ENCODE measurements around the gene CNOT8. TPM values are rescaled to one million over a fixed set of nuclear protein-coding genes. Genes with fewer than 3 reads are reported as not detected.
"Not testable (repeated sequence)": the region's sequence is repeated elsewhere in the genome, so short reads cannot be mapped to it uniquely, and the experiment has no call there.

CNOT8 gene
- total RNA-seq, 1 experiment from 2014 or later = 102 TPM

DNA sequence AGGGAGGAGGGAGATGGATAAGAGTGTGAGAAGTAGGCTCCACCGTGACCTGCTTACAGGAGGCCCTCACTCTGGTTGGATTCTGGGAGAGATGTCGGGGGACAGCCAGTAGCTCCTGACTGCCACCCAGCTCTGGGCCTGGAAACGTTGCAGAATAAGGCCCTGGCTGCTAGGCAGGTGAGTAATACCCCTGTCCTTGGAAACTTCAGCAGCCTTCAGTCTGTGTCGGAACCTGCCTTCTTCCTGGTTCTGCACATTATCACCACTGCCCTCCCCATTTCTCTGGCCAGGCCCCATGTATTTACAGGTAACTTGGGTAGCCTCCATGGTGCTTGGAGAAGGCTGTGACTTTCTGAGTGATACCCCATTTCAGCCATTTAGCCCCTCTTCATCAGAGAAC, 34.8 kb upstream of the CNOT8 start:
- no peak overlapping the region for H3K4me3 ChIP-seq
- no peaks in the 10 kb centered on the region for H3K4me1 ChIP-seq (replicated peaks)
- H3K36me3 ChIP-seq = peaks cover 27% of the 10 kb centered on the region
- H3K27me3 ChIP-seq (replicated peaks) = no peaks in the 10 kb centered on the region
- H3K27ac ChIP-seq = no peak overlapping the region
- no peaks in the 10 kb centered on the region for H3K9me3 ChIP-seq (replicated peaks)
- no peak for DNase-seq (ENCODE audit: low read depth in 1 of 2, low spot score in 2 of 2)

DNA sequence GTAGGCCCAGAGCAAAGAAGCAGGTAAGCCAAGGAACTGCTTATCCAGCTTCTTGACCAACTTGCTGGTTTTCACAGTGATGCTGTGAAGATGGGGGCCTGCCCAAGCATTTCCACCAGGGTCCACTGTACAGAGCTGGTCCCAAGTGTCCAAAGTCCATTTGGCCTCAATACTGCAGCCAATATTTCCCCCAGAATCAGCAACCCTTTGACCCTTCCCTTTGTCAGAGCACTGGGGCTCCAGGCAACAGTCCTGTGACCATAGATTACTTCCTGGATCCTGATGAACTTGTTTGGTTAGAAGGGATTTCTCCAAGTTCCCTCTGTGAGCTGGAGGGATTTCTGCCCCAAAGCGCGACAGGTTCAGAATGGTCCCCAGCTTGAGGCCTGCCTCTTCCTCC, 34.4 kb upstream of the CNOT8 start:
- Histone ChIP-seq H3K36me3 (peaks cover 22% of the 10 kb centered on the region), H3K4me3 (no peak overlapping the region), H3K4me1 (replicated peaks) (no peaks in the 10 kb centered on the region), H3K27me3 (replicated peaks) (no peaks in the 10 kb centered on the region), H3K9me3 (replicated peaks) (no peaks in the 10 kb centered on the region), H3K27ac (no peak overlapping the region)
- no peak for DNase-seq (ENCODE audit: low read depth in 1 of 2, low spot score in 2 of 2)

DNA sequence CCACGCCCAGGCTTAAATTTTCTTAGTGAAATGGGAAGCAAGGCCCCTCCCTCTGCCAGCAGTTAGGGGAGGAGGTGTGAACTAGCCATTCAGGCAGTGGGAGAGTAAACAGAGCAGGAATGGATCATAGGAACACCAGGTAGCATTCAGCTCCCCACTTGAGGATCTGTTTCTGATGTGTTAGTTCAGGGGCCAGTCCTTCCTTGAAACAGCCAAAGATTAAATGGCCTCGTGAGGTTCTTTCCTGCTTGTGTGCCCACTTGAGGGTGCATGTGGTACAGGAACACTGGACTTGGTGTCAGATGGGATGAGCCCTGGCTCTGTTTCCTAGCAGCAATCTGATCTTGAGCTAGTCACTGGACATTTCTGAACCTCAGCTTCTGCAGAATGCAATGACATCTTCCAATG, 29.2 kb upstream of the CNOT8 start:
- no peak overlapping the region for H3K4me3 ChIP-seq
- no peak for DNase-seq (ENCODE audit: low read depth in 1 of 2, low spot score in 2 of 2)
- no peaks in the 10 kb centered on the region for H3K27me3 ChIP-seq (replicated peaks)
- H3K9me3 ChIP-seq (replicated peaks) = no peaks in the 10 kb centered on the region
- no peak overlapping the region for H3K27ac ChIP-seq
- H3K4me1 ChIP-seq (replicated peaks) = no peaks in the 10 kb centered on the region
- peaks cover 7% of the 10 kb centered on the region; the same call in 1 of the 2 replicates for H3K36me3 ChIP-seq

DNA sequence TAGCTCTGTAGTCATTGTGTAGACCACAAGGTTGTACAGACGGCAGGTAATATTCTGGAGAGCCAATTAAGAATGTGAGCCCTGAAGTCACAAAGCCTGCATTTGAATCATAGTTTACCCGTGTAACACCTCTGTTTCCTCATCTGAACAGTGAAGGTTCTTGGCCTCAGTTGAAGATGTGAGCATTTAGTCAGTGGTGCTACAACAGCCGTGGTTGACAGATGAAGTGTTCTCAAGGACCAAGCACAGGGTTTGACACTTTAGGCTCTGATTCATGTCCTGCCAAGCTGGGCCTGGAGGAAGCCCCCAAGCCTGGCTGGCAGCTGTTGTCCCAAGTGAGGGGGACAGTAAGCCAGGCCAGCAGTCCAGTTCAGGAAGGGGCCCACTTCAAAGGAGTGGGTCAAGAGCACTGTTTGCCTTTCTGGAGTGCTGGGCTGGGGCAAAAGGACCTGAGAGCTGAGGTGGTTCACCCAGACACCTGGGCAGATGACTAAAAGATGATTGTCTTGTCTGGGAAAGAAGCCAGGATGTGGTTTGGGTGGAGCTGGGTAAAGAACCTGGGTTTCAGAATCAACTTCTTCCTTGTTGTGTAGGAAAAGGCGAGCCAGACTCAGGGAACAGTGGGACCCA, 28.7 kb upstream of the CNOT8 start:
- no peak overlapping the region for H3K27ac ChIP-seq
- peaks cover 7% of the 10 kb centered on the region; the same call in 1 of the 2 replicates for H3K36me3 ChIP-seq
- H3K4me1 ChIP-seq (replicated peaks) = no peaks in the 10 kb centered on the region
- no peaks in the 10 kb centered on the region for H3K9me3 ChIP-seq (replicated peaks)
- H3K4me3 ChIP-seq = no peak overlapping the region
- no peaks in the 10 kb centered on the region for H3K27me3 ChIP-seq (replicated peaks)
- no peak for DNase-seq (ENCODE audit: low read depth in 1 of 2, low spot score in 2 of 2)

DNA sequence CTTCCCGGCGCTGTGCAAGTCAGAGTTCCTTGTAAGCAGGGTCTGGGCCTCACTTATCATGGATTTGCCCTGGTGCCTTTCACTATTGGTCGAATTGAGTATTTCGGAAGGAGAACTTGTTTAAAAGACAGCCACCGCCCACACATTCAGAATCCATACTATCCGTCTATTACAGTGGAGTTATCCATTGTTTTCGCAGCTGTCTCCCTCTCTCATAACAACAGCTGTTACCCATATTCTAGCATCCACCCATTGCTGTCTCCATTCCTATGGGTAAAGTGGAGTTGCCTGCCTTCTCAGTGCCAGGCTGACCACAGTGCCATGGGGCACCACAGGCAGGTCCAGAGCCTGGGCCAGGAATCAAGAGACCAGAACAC, 28.2 kb upstream of the CNOT8 start:
- Histone ChIP-seq H3K36me3 (peaks cover 7% of the 10 kb centered on the region; the same call in 1 of the 2 replicates), H3K27ac (no peak overlapping the region), H3K4me1 (replicated peaks) (no peaks in the 10 kb centered on the region), H3K27me3 (replicated peaks) (no peaks in the 10 kb centered on the region), H3K9me3 (replicated peaks) (no peaks in the 10 kb centered on the region), H3K4me3 (no peak overlapping the region)
- DNase-seq (ENCODE audit: low read depth in 1 of 2, low spot score in 2 of 2) = no peak

DNA sequence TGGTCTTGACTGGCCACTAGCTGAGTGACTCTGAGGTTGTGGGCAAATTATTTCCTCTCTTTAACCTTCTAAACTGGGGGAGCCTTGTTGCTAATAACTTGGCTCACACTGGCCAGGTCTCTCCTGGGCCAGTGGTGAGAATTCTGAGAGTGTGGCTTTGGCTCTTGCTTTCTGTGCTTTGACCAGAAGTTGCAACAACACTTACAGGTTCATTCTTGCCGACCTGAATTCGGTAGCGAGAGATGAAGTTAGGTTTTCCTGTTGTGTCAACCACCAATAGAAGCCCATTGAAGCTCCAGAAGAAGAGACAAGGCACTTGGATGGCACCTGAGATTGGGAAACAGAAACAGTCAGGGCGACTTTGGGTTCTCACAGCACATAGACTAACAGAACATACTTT, 27.8 kb upstream of the CNOT8 start:
- no peak overlapping the region for H3K4me3 ChIP-seq
- H3K27ac ChIP-seq = no peak overlapping the region
- H3K9me3 ChIP-seq (replicated peaks) = no peaks in the 10 kb centered on the region
- no peaks in the 10 kb centered on the region for H3K4me1 ChIP-seq (replicated peaks)
- peaks cover 7% of the 10 kb centered on the region; the same call in 1 of the 2 replicates for H3K36me3 ChIP-seq
- H3K27me3 ChIP-seq (replicated peaks) = no peaks in the 10 kb centered on the region
- DNase-seq (ENCODE audit: low read depth in 1 of 2, low spot score in 2 of 2) = no peak

DNA sequence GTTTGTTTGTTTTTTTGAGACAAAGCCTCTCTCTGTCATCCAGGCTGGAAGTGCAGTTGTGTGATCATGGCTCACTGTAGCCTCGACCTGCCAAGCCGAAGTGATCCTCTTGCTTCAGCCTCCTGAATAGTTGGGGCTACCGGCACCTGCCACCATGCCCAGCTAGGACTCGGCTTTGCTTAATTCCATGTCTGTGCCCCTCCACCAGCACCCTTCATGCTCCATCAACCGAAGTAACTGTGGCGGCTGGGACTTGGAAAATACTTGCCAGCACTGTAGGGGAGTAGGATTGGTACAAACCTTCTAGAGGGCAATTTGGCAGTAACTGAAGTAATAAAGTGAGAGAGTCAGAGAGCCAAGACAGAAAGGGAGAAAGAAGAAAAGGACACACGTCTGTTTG, 27.0 kb upstream of the CNOT8 start:
- no peak overlapping the region for H3K4me3 ChIP-seq
- no peaks in the 10 kb centered on the region for H3K27me3 ChIP-seq (replicated peaks)
- no peaks in the 10 kb centered on the region for H3K9me3 ChIP-seq (replicated peaks)
- no peak for DNase-seq (ENCODE audit: low read depth in 1 of 2, low spot score in 2 of 2)
- no peak overlapping the region for H3K27ac ChIP-seq
- no peaks in the 10 kb centered on the region for H3K4me1 ChIP-seq (replicated peaks)
- H3K36me3 ChIP-seq = peaks cover 7% of the 10 kb centered on the region; the same call in 1 of the 2 replicates

DNA sequence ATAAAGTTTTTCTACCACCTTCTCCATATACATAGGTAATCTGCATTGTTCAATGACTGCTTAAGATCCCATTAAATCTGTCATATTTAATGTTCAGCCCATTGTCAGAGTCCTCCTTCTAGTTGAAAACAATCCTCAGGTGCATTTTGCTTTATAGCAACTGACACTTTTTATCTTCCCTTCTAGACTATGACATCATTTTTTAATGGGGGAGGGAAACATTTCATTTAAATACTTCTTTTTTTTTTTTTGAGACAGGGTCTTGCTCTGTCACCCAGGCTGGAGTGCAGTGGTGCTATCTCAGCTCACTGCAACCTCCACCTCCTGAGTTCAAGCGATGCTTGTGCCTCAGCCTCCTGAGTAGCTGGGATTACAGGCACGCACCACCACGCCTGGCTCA, 25.6 kb upstream of the CNOT8 start:
- not testable (repeated sequence) for DNase-seq (ENCODE audit: low read depth in 1 of 2, low spot score in 2 of 2); H3K4me3 ChIP-seq; H3K27ac ChIP-seq; H3K9me3 ChIP-seq (replicated peaks); H3K4me1 ChIP-seq (replicated peaks); H3K27me3 ChIP-seq (replicated peaks); H3K36me3 ChIP-seq

DNA sequence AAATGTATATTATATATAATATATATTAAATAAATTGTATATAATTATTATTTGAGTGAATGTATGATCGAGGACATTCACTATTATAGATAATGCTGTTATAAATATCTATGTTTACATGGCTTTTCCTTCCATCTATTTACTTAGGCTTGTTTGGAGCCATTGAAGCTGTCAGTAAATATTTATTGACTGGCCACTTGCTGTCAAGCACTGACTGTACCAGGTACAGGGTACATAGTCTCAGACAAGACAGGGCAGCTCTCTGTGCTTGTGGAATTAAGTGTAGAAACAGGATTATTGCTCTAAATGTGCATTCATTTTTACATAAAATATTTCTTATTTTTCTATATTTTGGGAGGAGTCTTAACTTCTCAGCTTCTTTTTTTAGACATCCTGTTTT, 24.4 kb upstream of the CNOT8 start:
- H3K27ac ChIP-seq = no peak overlapping the region
- H3K4me1 ChIP-seq (replicated peaks) = no peaks in the 10 kb centered on the region

DNA sequence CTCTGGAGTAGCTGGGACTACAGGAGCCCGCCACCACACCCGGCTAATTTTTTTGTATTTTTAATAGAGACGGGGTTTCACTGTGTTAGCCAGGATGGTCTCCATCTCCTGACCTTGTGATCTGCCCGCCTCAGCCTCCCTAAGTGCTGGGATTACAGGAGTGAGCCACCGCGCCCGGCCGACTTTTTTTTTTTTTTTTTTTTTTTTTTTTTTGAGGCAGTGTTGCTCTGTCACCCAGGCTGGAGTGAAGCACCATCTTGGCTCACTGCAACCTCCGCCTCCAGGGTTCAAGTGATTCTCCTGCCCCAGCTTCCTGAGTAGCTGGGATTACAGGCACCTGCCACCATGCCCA, 22.8 kb upstream of the CNOT8 start:
- not testable (repeated sequence) for DNase-seq (ENCODE audit: low read depth in 1 of 2, low spot score in 2 of 2); H3K4me1 ChIP-seq (replicated peaks); H3K4me3 ChIP-seq; H3K27ac ChIP-seq; H3K27me3 ChIP-seq (replicated peaks); H3K36me3 ChIP-seq; H3K9me3 ChIP-seq (replicated peaks)

More for the DNA sequence above, 24.4 kb upstream of the CNOT8 start:
- H3K4me3 ChIP-seq = no peak overlapping the region
- 0 out of 2 replicates have a peak, but pooled peaks cover 2% of the 10 kb centered on the region for H3K36me3 ChIP-seq
- no peaks in the 10 kb centered on the region for H3K27me3 ChIP-seq (replicated peaks)
- no peaks in the 10 kb centered on the region for H3K9me3 ChIP-seq (replicated peaks)
- no peak for DNase-seq (ENCODE audit: low read depth in 1 of 2, low spot score in 2 of 2)

DNA sequence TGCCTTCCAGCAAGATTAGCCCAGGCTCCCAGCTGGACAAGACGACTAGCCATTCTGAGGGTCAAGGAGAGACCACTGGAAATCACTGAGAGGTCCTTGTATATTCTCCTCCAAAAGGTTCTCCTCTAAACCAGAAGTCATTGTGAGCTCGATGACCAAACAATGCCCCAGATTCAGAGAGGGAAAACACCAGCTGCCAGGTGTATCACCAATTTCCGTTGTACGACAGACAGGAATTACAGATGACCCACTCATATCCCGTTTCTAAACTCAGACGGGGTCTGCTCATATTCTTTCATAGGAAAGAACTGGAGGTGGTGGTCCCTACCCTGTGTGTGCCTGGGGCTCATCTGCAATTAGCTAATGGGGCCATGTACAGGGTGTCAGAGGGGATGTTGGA, 22.2 kb upstream of the CNOT8 start:
- H3K27ac ChIP-seq = no peak overlapping the region
- no peak for DNase-seq (ENCODE audit: low read depth in 1 of 2, low spot score in 2 of 2)
- no peak overlapping the region for H3K4me3 ChIP-seq
- no peaks in the 10 kb centered on the region for H3K9me3 ChIP-seq (replicated peaks)
- no peaks in the 10 kb centered on the region for H3K4me1 ChIP-seq (replicated peaks)
- H3K27me3 ChIP-seq (replicated peaks) = no peaks in the 10 kb centered on the region
- 0 out of 2 replicates have a peak, but pooled peaks cover 2% of the 10 kb centered on the region for H3K36me3 ChIP-seq

DNA sequence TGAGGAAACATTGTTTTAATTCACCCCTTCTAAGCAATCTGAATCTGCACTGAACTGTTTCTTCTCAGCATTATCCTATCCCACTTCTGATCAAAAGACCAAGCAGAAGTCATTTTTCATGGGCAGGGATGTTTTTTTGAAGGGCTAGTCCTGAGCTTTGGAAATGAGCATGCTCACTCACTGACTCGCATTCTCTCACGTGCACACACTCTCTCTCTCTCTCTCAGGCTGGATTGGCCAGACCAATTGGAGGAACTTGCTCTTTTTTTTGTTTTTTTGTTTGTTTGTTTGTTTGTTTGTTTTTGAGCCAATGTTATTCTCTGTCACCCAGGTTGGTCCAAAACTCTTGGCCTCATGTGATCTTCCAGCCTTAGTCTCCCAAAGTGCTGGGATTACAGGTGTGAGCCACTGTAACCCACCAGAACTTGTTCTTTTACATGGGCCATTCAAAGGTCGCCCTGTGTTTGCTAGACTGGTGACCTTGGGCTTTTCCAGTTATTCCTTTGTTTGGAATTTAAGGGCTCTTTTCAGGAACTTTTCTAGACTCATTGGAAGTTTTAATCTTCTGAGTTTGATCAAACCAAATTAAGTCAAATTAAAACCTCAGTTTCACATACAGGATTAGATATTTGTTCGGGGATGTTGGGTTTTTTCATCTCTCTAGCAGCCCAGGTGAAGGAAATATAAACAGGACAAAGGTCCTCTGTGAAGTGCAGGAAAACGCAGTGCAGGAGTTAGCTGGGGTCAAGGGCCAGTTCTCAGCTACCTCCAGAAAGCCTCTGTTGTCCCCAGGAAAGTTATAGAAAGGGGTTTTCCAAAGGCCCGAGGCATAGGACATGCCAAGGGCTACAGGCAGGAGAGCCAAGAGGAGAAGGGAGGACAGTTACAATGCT, 21.2 kb upstream of the CNOT8 start:
- Histone ChIP-seq H3K4me3 (no peak overlapping the region), H3K27me3 (replicated peaks) (no peaks in the 10 kb centered on the region), H3K27ac (no peak overlapping the region), H3K4me1 (replicated peaks) (no peaks in the 10 kb centered on the region), H3K36me3 (no peaks in the 10 kb centered on the region), H3K9me3 (replicated peaks) (no peaks in the 10 kb centered on the region)
- no peak for DNase-seq (ENCODE audit: low read depth in 1 of 2, low spot score in 2 of 2)

DNA sequence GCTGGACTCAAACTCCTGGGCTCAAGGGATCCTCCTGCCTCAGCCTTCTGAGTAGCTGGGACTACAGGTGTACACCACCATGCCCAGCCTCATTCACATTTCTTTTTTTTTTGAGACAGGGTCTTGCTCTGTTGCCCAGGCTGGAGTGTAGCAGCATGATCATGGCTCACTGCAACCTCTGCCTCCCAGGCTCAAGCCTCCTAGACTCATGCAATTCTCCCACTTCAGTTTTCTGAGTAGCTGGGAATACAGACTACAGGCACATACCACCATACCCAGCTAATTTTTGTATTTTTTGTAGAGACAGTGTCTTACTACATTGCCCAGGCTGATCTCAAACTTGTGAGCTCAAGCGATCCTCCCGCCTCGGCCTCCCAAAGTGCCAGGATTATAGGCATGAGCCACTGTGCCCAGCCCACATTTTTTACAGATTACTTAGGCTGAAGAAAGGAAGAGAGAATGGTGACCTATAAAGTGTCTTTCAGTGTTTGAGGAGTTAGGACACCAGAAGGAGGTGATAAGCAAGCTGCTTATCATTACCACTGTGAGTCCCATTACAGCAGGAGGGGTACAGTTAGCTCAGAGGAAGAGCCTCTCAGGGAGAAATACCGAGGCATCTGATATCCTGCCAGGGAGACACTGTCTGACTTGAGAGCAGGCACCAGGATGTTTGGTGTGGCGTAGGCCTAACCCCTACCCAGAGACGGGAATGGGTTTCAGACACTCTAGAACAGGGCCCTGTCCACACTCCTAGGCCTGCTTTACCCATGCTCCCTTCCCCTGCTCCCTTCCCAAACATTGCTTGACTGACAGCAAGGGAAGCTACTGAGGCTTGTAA, 17.8 kb upstream of the CNOT8 start:
- no peaks in the 10 kb centered on the region for H3K36me3 ChIP-seq
- no peaks in the 10 kb centered on the region for H3K27me3 ChIP-seq (replicated peaks)
- no peaks in the 10 kb centered on the region for H3K4me1 ChIP-seq (replicated peaks)
- no peak overlapping the region for H3K4me3 ChIP-seq
- no peaks in the 10 kb centered on the region for H3K9me3 ChIP-seq (replicated peaks)
- DNase-seq (ENCODE audit: low read depth in 1 of 2, low spot score in 2 of 2) = no peak
- H3K27ac ChIP-seq = no peak overlapping the region

DNA sequence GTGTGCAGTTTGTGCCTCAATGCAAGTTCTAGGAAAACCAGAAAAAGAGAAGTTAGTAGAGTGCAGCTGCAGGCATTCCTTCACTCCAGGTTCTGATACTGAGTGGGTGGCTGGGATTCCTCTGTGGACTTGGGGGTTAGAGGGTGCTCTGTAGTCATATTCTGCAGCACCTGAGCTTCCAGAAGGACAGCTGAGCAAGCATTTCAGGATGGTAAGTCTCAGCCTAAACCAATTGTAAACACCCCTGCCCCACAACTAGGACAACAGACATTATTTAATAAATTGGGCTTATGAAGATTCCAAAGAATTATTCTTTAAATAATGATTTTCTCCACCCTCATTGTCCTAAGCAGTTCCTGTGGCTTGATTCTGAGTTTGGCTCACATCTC, 17.2 kb upstream of the CNOT8 start:
- no peaks in the 10 kb centered on the region for H3K4me1 ChIP-seq (replicated peaks)
- no peak overlapping the region for H3K27ac ChIP-seq
- no peaks in the 10 kb centered on the region for H3K36me3 ChIP-seq
- no peaks in the 10 kb centered on the region for H3K9me3 ChIP-seq (replicated peaks)
- DNase-seq (ENCODE audit: low read depth in 1 of 2, low spot score in 2 of 2) = no peak
- H3K4me3 ChIP-seq = no peak overlapping the region
- no peaks in the 10 kb centered on the region for H3K27me3 ChIP-seq (replicated peaks)

All from SJSA1 (cell line).